HL-60 (cell line): Measurements from ENCODE around the gene GALNT9.

ENCODE experiments used
- GABPA ChIP-seq: IDR thresholded peaks from 2 replicates; pipeline ENCODE4 v1.6.1; 2012; ENCODE audit warnings: low read depth
- POLR2AphosphoS5 ChIP-seq: IDR thresholded peaks from 2 replicates; pipeline ENCODE4 v1.6.1; 2012; ENCODE audit warnings: low read depth
- SPI1 ChIP-seq: IDR thresholded peaks from 2 replicates; pipeline ENCODE4 v1.6.1; 2012; ENCODE audit warnings: low read depth, mild to moderate bottlenecking, borderline replicate concordance
- TF ChIP-seq, protein P1 (sequence below): IDR thresholded peaks from one replicate; pipeline ENCODE4 v1.5.1; 2011; ENCODE audit warnings: low read length, control low read depth, inconsistent platforms; ENCODE audit not compliant: insufficient read depth

DNA sequence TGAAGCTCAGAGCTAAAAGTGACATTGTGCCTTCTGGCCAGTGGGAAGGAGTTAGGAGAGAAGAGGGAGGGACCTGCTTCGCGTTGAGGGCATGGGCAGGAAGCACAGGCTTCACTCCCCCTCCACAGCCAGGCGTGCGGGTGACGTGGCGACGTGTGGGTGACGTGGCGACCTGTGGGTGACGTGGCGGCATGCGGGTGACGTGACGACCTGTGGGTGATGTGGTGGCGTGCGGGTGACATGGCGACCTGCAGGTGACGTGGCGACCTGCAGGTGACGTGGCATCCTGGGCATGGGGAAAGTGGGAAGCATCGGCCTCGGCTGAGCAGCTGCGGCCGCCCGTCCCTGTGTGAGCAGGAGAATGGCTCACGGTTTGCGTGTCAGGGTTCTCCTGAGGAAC is 8.2 kb upstream of the GALNT9 start:
- TF ChIP-seq, protein P1, sequence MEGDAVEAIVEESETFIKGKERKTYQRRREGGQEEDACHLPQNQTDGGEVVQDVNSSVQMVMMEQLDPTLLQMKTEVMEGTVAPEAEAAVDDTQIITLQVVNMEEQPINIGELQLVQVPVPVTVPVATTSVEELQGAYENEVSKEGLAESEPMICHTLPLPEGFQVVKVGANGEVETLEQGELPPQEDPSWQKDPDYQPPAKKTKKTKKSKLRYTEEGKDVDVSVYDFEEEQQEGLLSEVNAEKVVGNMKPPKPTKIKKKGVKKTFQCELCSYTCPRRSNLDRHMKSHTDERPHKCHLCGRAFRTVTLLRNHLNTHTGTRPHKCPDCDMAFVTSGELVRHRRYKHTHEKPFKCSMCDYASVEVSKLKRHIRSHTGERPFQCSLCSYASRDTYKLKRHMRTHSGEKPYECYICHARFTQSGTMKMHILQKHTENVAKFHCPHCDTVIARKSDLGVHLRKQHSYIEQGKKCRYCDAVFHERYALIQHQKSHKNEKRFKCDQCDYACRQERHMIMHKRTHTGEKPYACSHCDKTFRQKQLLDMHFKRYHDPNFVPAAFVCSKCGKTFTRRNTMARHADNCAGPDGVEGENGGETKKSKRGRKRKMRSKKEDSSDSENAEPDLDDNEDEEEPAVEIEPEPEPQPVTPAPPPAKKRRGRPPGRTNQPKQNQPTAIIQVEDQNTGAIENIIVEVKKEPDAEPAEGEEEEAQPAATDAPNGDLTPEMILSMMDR = no peak
- TF ChIP-seq GABPA (no peak), SPI1 (no peak), POLR2AphosphoS5 (no peak)
